NCI-H2227 (cell line): ENCODE measurements around the gene PCDH10.

Source experiments
- DNase-seq: peaks from one replicate; lab custom pipeline; 2025; ENCODE audit not compliant: unreplicated experiment; lab: John Stamatoyannopoulos, UW

Gene PCDH10

GRCh38 chr4:133150486-133151340 lies 1.6 kb downstream of the PCDH10 start:
- DNase-seq, result no peak

GRCh38 chr4:133151341-133151690 lies 2.2 kb downstream of the PCDH10 start:
- no peak for DNase-seq

- DNase-seq, result no peak
Observed at GRCh38 chr4:133151691-133152329, 2.7 kb downstream of the PCDH10 start.

GRCh38 chr4:133152330-133152821 lies 3.3 kb downstream of the PCDH10 start:
- no peak for DNase-seq

- no peak for DNase-seq
Observed at GRCh38 chr4:133152831-133153481, 3.9 kb downstream of the PCDH10 start.

- DNase-seq, result no peak
Observed at GRCh38 chr4:133154725-133155124, 5.6 kb downstream of the PCDH10 start.

GRCh38 chr4:133156096-133156495 lies 7.0 kb downstream of the PCDH10 start:
- no peak for DNase-seq

- no peak for DNase-seq
Observed at GRCh38 chr4:133156556-133156955, 7.5 kb downstream of the PCDH10 start.

GRCh38 chr4:133157460-133158160 lies 8.5 kb downstream of the PCDH10 start:
- DNase-seq, result no peak

GRCh38 chr4:133160853-133161252 lies 11.8 kb downstream of the PCDH10 start:
- DNase-seq, result no peak

- no peak for DNase-seq
Observed at GRCh38 chr4:133161570-133162295, 12.6 kb downstream of the PCDH10 start.

- no peak for DNase-seq
Observed at GRCh38 chr4:133162941-133163340, 13.8 kb downstream of the PCDH10 start.

- no peak for DNase-seq
Observed at GRCh38 chr4:133178956-133179355, 29.9 kb downstream of the PCDH10 start.

GRCh38 chr4:133186210-133186609 lies 37.1 kb downstream of the PCDH10 start:
- no peak for DNase-seq

GRCh38 chr4:133186845-133187244 lies 37.8 kb downstream of the PCDH10 start:
- DNase-seq, result no peak

GRCh38 chr4:133188433-133189146 lies 39.5 kb downstream of the PCDH10 start:
- no peak for DNase-seq

- no peak for DNase-seq
Observed at GRCh38 chr4:133189147-133189517, 40.0 kb downstream of the PCDH10 start.

GRCh38 chr4:133190098-133190497 lies 41.0 kb downstream of the PCDH10 start:
- no peak for DNase-seq

- DNase-seq, result no peak
Observed at GRCh38 chr4:133208694-133209285, 59.7 kb downstream of the PCDH10 start.

GRCh38 chr4:133233922-133234321 lies 84.8 kb downstream of the PCDH10 start:
- DNase-seq, result no peak
